GM12891 (cell line): ENCODE measurements around the gene RBKS.

Experiments used
- POLR2A ChIP-seq: IDR thresholded peaks from 2 replicates; pipeline ENCODE4 v1.6.1; 2011; ENCODE audit warnings: low read depth, low read length, control low read depth
- POU2F2 ChIP-seq: IDR thresholded peaks from 2 replicates; pipeline ENCODE4 v1.6.1; 2011; ENCODE audit warnings: low read depth, mild to moderate bottlenecking, control low read depth, low read length, moderate library complexity

DNA sequence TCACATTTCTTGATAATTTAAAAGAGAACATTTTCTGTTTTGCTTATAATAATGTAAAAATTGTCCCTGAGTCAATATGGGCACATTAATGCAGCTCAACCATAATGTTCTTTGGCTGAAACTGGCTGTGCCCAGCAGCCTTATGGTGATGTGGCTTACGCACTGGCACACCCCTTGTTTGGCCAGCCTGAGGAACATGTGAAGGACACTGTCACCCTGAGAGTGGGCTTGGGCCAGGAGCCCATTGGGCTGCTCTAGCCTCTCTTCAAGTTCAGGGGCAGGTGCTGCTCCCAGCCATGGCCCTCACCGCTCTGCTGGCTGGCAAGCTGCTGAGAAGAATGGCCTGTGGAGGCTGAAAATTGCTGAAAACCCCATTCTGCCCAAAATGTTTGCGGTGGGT lies 81.2 kb downstream of the RBKS start:
- TF ChIP-seq POU2F2, result no peak
- TF ChIP-seq POLR2A, result no peak
